PC-3 (cell line): Measurements from ENCODE around the gene KRT5. TPM values are rescaled to one million over a fixed set of nuclear protein-coding genes. Genes with fewer than 3 reads are reported as not detected.

Source experiments
- ATAC-seq: fragments of 200-7000 bp; cut with Tn5 transposase; 2 replicates; pipeline ENCODE4 v1.9.1; 2020; ENCODE audit warnings: mild to moderate bottlenecking, moderate library complexity
- BruUV-seq: library from RNA; stranded (reverse); fragments of 400-500 nt; replicated peaks from 2 replicates; lab custom pipeline; 2021; lab: Mats Ljungman, UMichigan
- CTCF ChIA-PET: fragments of 300-600 bp; sonication (Branson Sonifier 250); formaldehyde crosslinking; loops from one replicate; lab custom pipeline; 2022; ENCODE audit warnings: antibody characterized with exemption; lab: Charles Lee
- POLR2A ChIA-PET: fragments of 300-600 bp; sonication (Branson Sonifier 250); formaldehyde crosslinking; loops from one replicate; lab custom pipeline; 2022; ENCODE audit warnings: antibody characterized with exemption; ENCODE audit not compliant: unreplicated experiment; lab: Charles Lee
- DNase-seq: peaks from one replicate; pipeline ENCODE4 v3.0.0-alpha.2; 2015
- H2AFZ ChIP-seq: fragments of 300-600 bp; sonication (generic); 2 replicates; pipeline ENCODE4 v1.6.0; 2016; ENCODE audit warnings: antibody characterized with exemption, low read length
- H3F3A ChIP-seq: fragments of 300-600 bp; sonication (generic); one replicate; pipeline ENCODE4 v1.6.0; 2017; ENCODE audit warnings: antibody characterized with exemption, low read length, control low read depth, mild to moderate bottlenecking; ENCODE audit not compliant: unreplicated experiment
- H3K27ac ChIP-seq: fragments of 300-600 bp; sonication (generic); 2 replicates; pipeline ENCODE4 v1.5.1; 2016; ENCODE audit warnings: mild to moderate bottlenecking, low read length
- H3K27me3 ChIP-seq: fragments of 300-600 bp; sonication (generic); 2 replicates; pipeline ENCODE4 v1.6.1; 2016; ENCODE audit warnings: low read length, mixed read lengths
- H3K36me3 ChIP-seq: fragments of 300-600 bp; sonication (generic); 2 replicates; pipeline ENCODE4 v1.6.1; 2016; ENCODE audit warnings: low read depth, mixed run types, low read length, mixed read lengths
- H3K4me1 ChIP-seq: fragments of 300-600 bp; sonication (generic); 2 replicates; pipeline ENCODE4 v1.5.1; 2016; ENCODE audit warnings: low read length; ENCODE audit not compliant: insufficient read depth
- H3K4me2 ChIP-seq: fragments of 300-600 bp; sonication (generic); 2 replicates; pipeline ENCODE4 v1.6.0; 2016; ENCODE audit warnings: low read length
- H3K4me3 ChIP-seq: fragments of 300-600 bp; sonication (generic); 2 replicates; pipeline ENCODE4 v1.5.1; 2016; ENCODE audit warnings: mild to moderate bottlenecking, low read length, mixed read lengths
- H3K79me2 ChIP-seq: fragments of 300-600 bp; sonication (generic); 2 replicates; pipeline ENCODE4 v1.6.1; 2017; ENCODE audit warnings: low read length, mixed read lengths
- H3K9ac ChIP-seq: fragments of 300-600 bp; sonication (generic); 2 replicates; pipeline ENCODE4 v1.6.0; 2016; ENCODE audit warnings: mild to moderate bottlenecking, low read length
- H3K9me2 ChIP-seq: fragments of 300-600 bp; sonication (generic); replicated peaks from 2 replicates; pipeline ENCODE4 v1.6.1; 2016; ENCODE audit warnings: mixed run types, low read length, mixed read lengths
- H3K9me3 ChIP-seq: fragments of 300-600 bp; sonication (generic); 2 replicates; pipeline ENCODE4 v1.6.1; 2016; ENCODE audit warnings: low read length, mixed read lengths
- H4K20me1 ChIP-seq: fragments of 300-600 bp; sonication (generic); 2 replicates; pipeline ENCODE4 v1.6.1; 2016; ENCODE audit warnings: low read length, mixed read lengths
- CTCF ChIP-seq: fragments of 300-600 bp; sonication (generic); conservative IDR thresholded peaks from 2 replicates; pipeline ENCODE4 v1.5.1; 2017; ENCODE audit warnings: antibody characterized with exemption, low read depth, mild to moderate bottlenecking, low read length
- EZH2 ChIP-seq: fragments of 300-600 bp; sonication (generic); IDR thresholded peaks from one replicate; pipeline ENCODE4 v1.6.1; 2017; ENCODE audit warnings: antibody characterized with exemption, mild to moderate bottlenecking, low read length; ENCODE audit not compliant: unreplicated experiment
- EZH2phosphoT487 ChIP-seq: fragments of 300-600 bp; sonication (generic); IDR thresholded peaks from 2 replicates; pipeline ENCODE4 v1.6.1; 2018; ENCODE audit warnings: mild to moderate bottlenecking, antibody characterized with exemption, low read length, borderline replicate concordance
- intact Hi-C: fragments of 100-400 bp; cut with micrococcal nuclease; formaldehyde crosslinking; loops from 2 replicates; pipeline ENCODE4 v1.9.0; 2023
- total RNA-seq: library from RNA; depleted of rRNA; stranded (reverse); fragments of >200 nt; gene quantifications from 2 replicates; pipeline ENCODE4 v1.2.3, GENCODE V29; 2014

KRT5 gene
- total RNA-seq, 1 experiment from 2014 or later, result not detected

GRCh38 chr12:52487211-52487610 is 33.0 kb downstream of the KRT5 start:
- H3K9me2 ChIP-seq, result no peaks in the 10 kb centered on the region
- no peaks in the 10 kb centered on the region for H3K27me3 ChIP-seq
- no peaks in the 10 kb centered on the region for H3K4me1 ChIP-seq
- H3K9ac ChIP-seq, result no peak overlapping the region
- H3K4me3 ChIP-seq, result no peak overlapping the region
- no peak for DNase-seq
- H3K4me2 ChIP-seq, result no peak overlapping the region
- H3K9me3 ChIP-seq, result 0 out of 2 replicates have a peak, but pooled peaks cover 2% of the 10 kb centered on the region
- H3K79me2 ChIP-seq, result no peaks in the 10 kb centered on the region
- no peaks in the 10 kb centered on the region for H4K20me1 ChIP-seq
- H3F3A ChIP-seq, result no peaks in the 10 kb centered on the region
- no peak overlapping the region for H2AFZ ChIP-seq
- intact Hi-C loops, result no loop called here
- H3K27ac ChIP-seq, result no peak overlapping the region
- ChIA-PET POLR2A (no interaction called here), CTCF (no interaction called here)
- ATAC-seq, result no peak
- BruUV-seq, result no TSS peak
- no peaks in the 10 kb centered on the region for H3K36me3 ChIP-seq
- TF ChIP-seq EZH2, result no peak
- no peak for TF ChIP-seq CTCF
- no peak for TF ChIP-seq EZH2phosphoT487

GRCh38 chr12:52486166-52487105 is 33.8 kb downstream of the KRT5 start:
- no TSS peak for BruUV-seq
- Histone ChIP-seq H3K79me2 (no peaks in the 10 kb centered on the region), H3K4me2 (no peak overlapping the region), H3K36me3 (no peaks in the 10 kb centered on the region), H3K9me3 (0 out of 2 replicates have a peak, but pooled peaks cover 2% of the 10 kb centered on the region), H3K4me1 (no peaks in the 10 kb centered on the region), H3K9ac (no peak overlapping the region), H3K9me2 (no peaks in the 10 kb centered on the region), H3K27ac (no peak overlapping the region), H4K20me1 (no peaks in the 10 kb centered on the region), H3K27me3 (no peaks in the 10 kb centered on the region), H2AFZ (no peak overlapping the region), H3F3A (no peaks in the 10 kb centered on the region), H3K4me3 (no peak overlapping the region)
- CTCF ChIA-PET, result no interaction called here
- TF ChIP-seq EZH2phosphoT487 (no peak), EZH2 (no peak), CTCF (no peak)
- POLR2A ChIA-PET, result no interaction called here
- intact Hi-C loops, result no loop called here
- DNase-seq, result no peak
- ATAC-seq, result no peak

GRCh38 chr12:52480073-52480472 is 40.1 kb downstream of the KRT5 start:
- intact Hi-C loops, result no loop called here
- no peaks in the 10 kb centered on the region for H3K4me1 ChIP-seq
- ChIA-PET CTCF (no interaction called here), POLR2A (no interaction called here)
- 0 out of 2 replicates have a peak, but pooled peaks cover 2% of the 10 kb centered on the region for H3K9me3 ChIP-seq
- DNase-seq (no peak), ATAC-seq (no peak)
- no peak overlapping the region for H3K4me3 ChIP-seq
- no peaks in the 10 kb centered on the region for H3K79me2 ChIP-seq
- no peaks in the 10 kb centered on the region for H3K27me3 ChIP-seq
- no peak overlapping the region for H3K9ac ChIP-seq
- no TSS peak for BruUV-seq
- no peaks in the 10 kb centered on the region for H4K20me1 ChIP-seq
- no peaks in the 10 kb centered on the region for H3K36me3 ChIP-seq
- no peak overlapping the region for H3K27ac ChIP-seq
- TF ChIP-seq EZH2phosphoT487, result no peak
- TF ChIP-seq CTCF, result no peak
- no peak for TF ChIP-seq EZH2
- H3F3A ChIP-seq, result no peaks in the 10 kb centered on the region
- H2AFZ ChIP-seq, result no peak overlapping the region
- no peaks in the 10 kb centered on the region for H3K9me2 ChIP-seq
- no peak overlapping the region for H3K4me2 ChIP-seq
